Transverse colon (tissue), 3 donors: ENCODE data around the gene INAVA.

ENCODE experiments used
- POLR2A ChIP-seq: fragments of 450-650 bp; IDR thresholded peaks from one replicate; pipeline ENCODE4 v1.6.1; 2016; ENCODE audit warnings: antibody characterized with exemption, mild to moderate bottlenecking, moderate library complexity
- TF ChIP-seq, protein P1 (sequence below), 5 experiments: fragments of 200-600 bp in 3 of 5; fragments of 450-650 bp in 2 of 5; sonication (generic) in 3 of 5; IDR thresholded peaks; 1 replicate in 2 of 5; 2 replicates in 3 of 5; pipeline ENCODE4 v1.5.1; 2016 to 2017; ENCODE audit warnings: antibody characterized with exemption in 5 of 5, inconsistent platforms in 3 of 5, mild to moderate bottlenecking in 2 of 5, moderate library complexity in 1 of 5

GRCh38 chr1:200906491-200906890 is 11.8 kb downstream of the INAVA start:
- TF ChIP-seq POLR2A: no peak
- TF ChIP-seq, protein P1, sequence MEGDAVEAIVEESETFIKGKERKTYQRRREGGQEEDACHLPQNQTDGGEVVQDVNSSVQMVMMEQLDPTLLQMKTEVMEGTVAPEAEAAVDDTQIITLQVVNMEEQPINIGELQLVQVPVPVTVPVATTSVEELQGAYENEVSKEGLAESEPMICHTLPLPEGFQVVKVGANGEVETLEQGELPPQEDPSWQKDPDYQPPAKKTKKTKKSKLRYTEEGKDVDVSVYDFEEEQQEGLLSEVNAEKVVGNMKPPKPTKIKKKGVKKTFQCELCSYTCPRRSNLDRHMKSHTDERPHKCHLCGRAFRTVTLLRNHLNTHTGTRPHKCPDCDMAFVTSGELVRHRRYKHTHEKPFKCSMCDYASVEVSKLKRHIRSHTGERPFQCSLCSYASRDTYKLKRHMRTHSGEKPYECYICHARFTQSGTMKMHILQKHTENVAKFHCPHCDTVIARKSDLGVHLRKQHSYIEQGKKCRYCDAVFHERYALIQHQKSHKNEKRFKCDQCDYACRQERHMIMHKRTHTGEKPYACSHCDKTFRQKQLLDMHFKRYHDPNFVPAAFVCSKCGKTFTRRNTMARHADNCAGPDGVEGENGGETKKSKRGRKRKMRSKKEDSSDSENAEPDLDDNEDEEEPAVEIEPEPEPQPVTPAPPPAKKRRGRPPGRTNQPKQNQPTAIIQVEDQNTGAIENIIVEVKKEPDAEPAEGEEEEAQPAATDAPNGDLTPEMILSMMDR (IDR thresholded peaks at IDR 0.05): no peak
